SK-N-SH treated with all-trans-retinoic acid at 6 μM for 48 hours (cell line): ENCODE results near the gene APBA2.

Experiments used
- ARNTL ChIP-seq: fragments of 450-650 bp; formaldehyde crosslinking; IDR thresholded peaks from 2 replicates; pipeline ENCODE4 v1.5.0; 2020; ENCODE audit warnings: low read depth, mild to moderate bottlenecking, moderate library complexity, borderline replicate concordance
- OSR1 ChIP-seq: fragments of 250-450 bp; sonication (Bioruptor Pico); IDR thresholded peaks from 2 replicates; pipeline ENCODE4 v1.8.0; 2022; ENCODE audit warnings: moderate library complexity, mild to moderate bottlenecking, inconsistent platforms
- ZFP3 ChIP-seq: fragments of 250-450 bp; sonication (Bioruptor Pico); IDR thresholded peaks from 2 replicates; pipeline ENCODE4 v1.5.0; 2020; ENCODE audit warnings: mild to moderate bottlenecking, moderate library complexity
- ZFP30 ChIP-seq: fragments of 450-650 bp; formaldehyde crosslinking; IDR thresholded peaks from 2 replicates; pipeline ENCODE4 v1.5.0; 2022; ENCODE audit warnings: mild to moderate bottlenecking, moderate library complexity

DNA sequence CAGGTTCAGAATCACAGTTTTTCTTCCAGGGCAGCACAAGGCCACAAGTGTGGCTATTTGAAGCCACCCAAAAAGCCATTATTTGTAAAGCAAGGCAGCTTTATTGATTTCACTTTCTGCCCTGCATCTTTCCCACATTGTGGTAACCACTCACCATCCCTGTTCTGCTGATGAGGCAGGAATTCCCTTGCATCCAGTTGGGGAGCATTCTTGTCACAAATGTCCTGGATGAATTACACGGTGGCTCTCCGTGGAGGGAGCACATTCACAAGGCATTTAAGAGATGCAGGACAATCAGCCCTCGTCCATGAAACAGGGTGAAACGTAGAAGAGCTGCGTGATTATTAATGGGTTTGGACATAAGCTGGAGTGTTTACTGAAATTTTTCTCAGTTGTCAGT lies 111.2 kb downstream of the APBA2 start:
- TF ChIP-seq ZFP30 (CRISPR knock-in tag) (no peak), OSR1 (CRISPR knock-in tag) (no peak), ARNTL (CRISPR knock-in tag) (no peak), ZFP3 (no peak)
